Tibial artery (tissue), 4 donors: Measurements from ENCODE around the gene TMEM120B.

Source experiments
- DNase-seq, 2 donors: peaks; one replicate each; pipeline ENCODE4 v3.0.0-alpha.2; 2019
- H3K27ac ChIP-seq, 2 donors: fragments of 200-600 bp; sonication (generic) in 1 of 2; 1 replicate in 1 of 2; 2 replicates in 1 of 2; pipeline ENCODE4 v1.5.1; 2018 to 2019; ENCODE audit warnings: mild to moderate bottlenecking in 1 of 2
- H3K27me3 ChIP-seq, 2 donors: fragments of 200-600 bp; sonication (generic) in 1 of 2; one replicate each; pipeline versions ENCODE4 v1.5.1 to v1.6.0; 2016 to 2019
- H3K36me3 ChIP-seq, 3 donors: fragments of 200-600 bp; sonication (generic) in 2 of 3; one replicate each; pipeline ENCODE4 v1.5.1; 2016 to 2019; ENCODE audit warnings: mild to moderate bottlenecking in 2 of 3
- H3K4me1 ChIP-seq, 4 donors: fragments of 200-600 bp; sonication (generic) in 2 of 4; 1 replicate in 3 of 4; 2 replicates in 1 of 4; pipeline ENCODE4 v1.5.1; 2016 to 2019
- H3K4me3 ChIP-seq, 2 donors: fragments of 200-600 bp; sonication (generic) in 1 of 2; 1 replicate in 1 of 2; 2 replicates in 1 of 2; pipeline ENCODE4 v1.5.1; 2018 to 2019; ENCODE audit warnings: mild to moderate bottlenecking in 2 of 2
- H3K9me3 ChIP-seq, 3 donors: fragments of 200-600 bp; sonication (generic) in 1 of 3; one replicate each; pipeline ENCODE4 v1.5.1; 2016 to 2019
- CTCF ChIP-seq, 2 experiments: fragments of 200-600 bp in 1 of 2; fragments of 450-650 bp in 1 of 2; IDR thresholded peaks; one replicate each; pipeline ENCODE4 v1.5.1; 2017 to 2019; ENCODE audit warnings: antibody characterized with exemption in 2 of 2, mild to moderate bottlenecking in 1 of 2, moderate library complexity in 1 of 2
- intact Hi-C: fragments of 100-400 bp; cut with DNase I; formaldehyde crosslinking; loops from one replicate; pipeline ENCODE4 v1.15.0; 2023; ENCODE audit warnings: low total_unique reads

TMEM120B gene

GRCh38 chr12:121780429-121780828, 67.9 kb downstream of the TMEM120B start:
- no peak for DNase-seq
- H3K9me3 ChIP-seq: no peaks in the 10 kb centered on the region
- peaks cover 0 to 19% (median 14%) of the 10 kb centered on the region in 4 donors for H3K4me1 ChIP-seq
- TF ChIP-seq CTCF (IDR thresholded peaks at IDR 0.05): no peak
- intact Hi-C loops: no loop called here
- no peak overlapping the region for H3K27ac ChIP-seq
- H3K4me3 ChIP-seq: no peak overlapping the region
- H3K36me3 ChIP-seq: peaks cover 0 to 23% (median 0%) of the 10 kb centered on the region in 3 donors
- H3K27me3 ChIP-seq: no peaks in the 10 kb centered on the region

GRCh38 chr12:121781484-121781997, 69.0 kb downstream of the TMEM120B start:
- DNase-seq: no peak
- H3K4me1 ChIP-seq: peaks cover 0 to 13% (median 11%) of the 10 kb centered on the region in 4 donors

GRCh38 chr12:121781998-121782979, 69.7 kb downstream of the TMEM120B start:
- no peak overlapping the region for H3K4me3 ChIP-seq
- no peaks in the 10 kb centered on the region for H3K9me3 ChIP-seq
- intact Hi-C loops: no loop called here
- DNase-seq: no peak
- TF ChIP-seq CTCF (IDR thresholded peaks at IDR 0.05): no peak
- peaks cover 0 to 27% (median 0%) of the 10 kb centered on the region in 3 donors for H3K36me3 ChIP-seq
- H3K27me3 ChIP-seq: no peaks in the 10 kb centered on the region
- peaks cover 0 to 13% (median 11%) of the 10 kb centered on the region in 4 donors for H3K4me1 ChIP-seq
- H3K27ac ChIP-seq: peak overlapping the region in 1 of 2 donors; percentile 22

More at GRCh38 chr12:121781484-121781997, 69.0 kb downstream of the TMEM120B start:
- no peak overlapping the region for H3K4me3 ChIP-seq
- H3K36me3 ChIP-seq: peaks cover 0 to 27% (median 0%) of the 10 kb centered on the region in 3 donors
- peak overlapping the region in 1 of 2 donors; percentile 22 for H3K27ac ChIP-seq
- intact Hi-C loops: no loop called here
- no peaks in the 10 kb centered on the region for H3K9me3 ChIP-seq
- no peak for TF ChIP-seq CTCF (IDR thresholded peaks at IDR 0.05)
- no peaks in the 10 kb centered on the region for H3K27me3 ChIP-seq

GRCh38 chr12:121783766-121784165, 71.2 kb downstream of the TMEM120B start:
- no peak for TF ChIP-seq CTCF (IDR thresholded peaks at IDR 0.05)
- no peak overlapping the region for H3K27ac ChIP-seq
- intact Hi-C loops: no loop called here
- no peaks in the 10 kb centered on the region for H3K27me3 ChIP-seq
- peaks cover 0 to 26% (median 0%) of the 10 kb centered on the region in 3 donors for H3K36me3 ChIP-seq
- H3K9me3 ChIP-seq: no peaks in the 10 kb centered on the region
- H3K4me1 ChIP-seq: peaks cover 0 to 13% (median 11%) of the 10 kb centered on the region in 4 donors
- DNase-seq: no peak
- H3K4me3 ChIP-seq: no peak overlapping the region

GRCh38 chr12:121784460-121784859, 71.9 kb downstream of the TMEM120B start:
- Histone ChIP-seq H3K27ac (no peak overlapping the region), H3K27me3 (no peaks in the 10 kb centered on the region), H3K4me1 (peaks cover 0 to 13% (median 11%) of the 10 kb centered on the region in 4 donors), H3K4me3 (no peak overlapping the region), H3K36me3 (peaks cover 0 to 19% (median 0%) of the 10 kb centered on the region in 3 donors), H3K9me3 (no peaks in the 10 kb centered on the region)
- intact Hi-C loops: no loop called here
- DNase-seq: no peak
- TF ChIP-seq CTCF (IDR thresholded peaks at IDR 0.05): no peak
